NT2/D1 (cell line): ENCODE measurements around the gene SDHAF1.

Source experiments
- YY1 ChIP-seq: IDR thresholded peaks from 2 replicates; pipeline ENCODE4 v1.6.1; 2011; ENCODE audit not compliant: insufficient read length, insufficient read depth
- ZNF274 ChIP-seq: IDR thresholded peaks from 2 replicates; pipeline ENCODE4 v1.6.1; 2011; ENCODE audit warnings: mild to moderate bottlenecking, low read depth, low read length

DNA sequence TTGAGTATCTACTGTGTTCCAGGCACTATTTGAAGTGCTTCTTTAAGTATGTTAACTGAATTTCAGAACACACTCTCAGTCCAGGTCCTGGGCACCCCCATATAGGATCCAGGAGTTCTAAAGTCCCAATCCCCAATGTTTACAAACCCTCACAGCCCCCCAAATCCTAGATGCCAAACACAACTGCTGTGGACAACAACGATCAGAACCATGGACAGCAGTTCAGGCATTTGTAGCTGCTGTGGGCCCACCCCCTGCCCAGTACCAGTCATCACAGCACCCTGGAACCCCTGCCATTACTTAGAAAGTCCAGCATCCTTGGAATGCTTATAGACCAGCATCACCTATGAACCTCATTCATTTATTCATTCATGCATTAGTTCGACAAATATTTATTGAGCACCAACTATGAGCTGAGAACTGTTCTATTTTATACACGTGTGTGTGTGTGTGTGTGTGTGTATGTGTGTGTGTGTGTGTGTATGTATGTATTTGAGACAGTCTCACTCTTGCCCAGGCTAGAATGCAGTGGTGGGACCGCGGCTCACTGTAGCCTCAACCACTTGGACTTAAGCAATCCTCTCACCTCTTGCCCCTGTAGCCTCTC, 19.3 kb upstream of the SDHAF1 start:
- TF ChIP-seq YY1 (no peak), ZNF274 (no peak)
